Hematopoietic multipotent progenitor cell (in vitro differentiated cells): ENCODE data around the gene AGXT2. TPM values are rescaled to one million over a fixed set of nuclear protein-coding genes. Genes with fewer than 3 reads are reported as not detected.

Experiments used
- DNase-seq, 3 donors: peaks; one replicate each; pipeline ENCODE4 v3.0.0-alpha.2; 2011 to 2015; ENCODE audit warnings: low read depth in 2 of 3, low spot score in 2 of 3
- total RNA-seq: library from RNA; depleted of rRNA; stranded (reverse); fragments of >200 nt; gene quantifications from one replicate; pipeline ENCODE4 v1.2.3, GENCODE V29; 2012

AGXT2 gene
- total RNA-seq, 1 donor = not detected

GRCh38 chr5:35016174-35017051 is 31.3 kb downstream of the AGXT2 start:
- DNase-seq = no peak

GRCh38 chr5:35015063-35015462 is 32.7 kb downstream of the AGXT2 start:
- no peak for DNase-seq

- no peak for DNase-seq
Measured at GRCh38 chr5:35012796-35013195, 35.0 kb downstream of the AGXT2 start.

GRCh38 chr5:35012365-35012764 is 35.4 kb downstream of the AGXT2 start:
- DNase-seq = no peak

GRCh38 chr5:35010676-35011075 is 37.1 kb downstream of the AGXT2 start:
- no peak for DNase-seq

GRCh38 chr5:35009657-35010056 is 38.1 kb downstream of the AGXT2 start:
- no peak for DNase-seq

GRCh38 chr5:35009019-35009418 is 38.7 kb downstream of the AGXT2 start:
- no peak for DNase-seq

GRCh38 chr5:35004771-35005170 is 43.0 kb downstream of the AGXT2 start:
- no peak for DNase-seq

GRCh38 chr5:35004200-35004599 is 43.5 kb downstream of the AGXT2 start:
- DNase-seq = no peak

- peak; percentile 6 to 79 (median 35) for DNase-seq
Measured at GRCh38 chr5:35003018-35003957, 44.5 kb downstream of the AGXT2 start.

GRCh38 chr5:35002459-35002858 is 45.3 kb downstream of the AGXT2 start:
- no peak for DNase-seq

GRCh38 chr5:35001842-35002241 is 45.9 kb downstream of the AGXT2 start:
- DNase-seq = no peak

GRCh38 chr5:34998058-34998789 is 49.5 kb downstream of the AGXT2 start:
- DNase-seq = no peak

- DNase-seq = no peak
Measured at GRCh38 chr5:34996261-34996660, 51.5 kb downstream of the AGXT2 start.

GRCh38 chr5:34993951-34994350 is 53.8 kb downstream of the AGXT2 start:
- no peak for DNase-seq

- DNase-seq = no peak
Measured at GRCh38 chr5:34991486-34992238, 56.1 kb downstream of the AGXT2 start.

GRCh38 chr5:34986965-34987364 is 60.8 kb downstream of the AGXT2 start:
- DNase-seq = no peak

GRCh38 chr5:34982823-34983222 is 64.9 kb downstream of the AGXT2 start:
- no peak for DNase-seq

- no peak for DNase-seq
Measured at GRCh38 chr5:34978681-34979080, 69.1 kb downstream of the AGXT2 start.

- DNase-seq = no peak
Measured at GRCh38 chr5:34977934-34978613, 69.7 kb downstream of the AGXT2 start.
